ENCODE results near the gene PAOX.

PAOX gene

GRCh38 chr10:133350283-133350949 lies 28.6 kb upstream of the PAOX start:
- no peak for DNase-seq

- no peak for DNase-seq
Observed at GRCh38 chr10:133350950-133351329, 28.1 kb upstream of the PAOX start.

GRCh38 chr10:133351408-133352318 lies 27.4 kb upstream of the PAOX start:
- no peak for DNase-seq

GRCh38 chr10:133353202-133353959 lies 25.7 kb upstream of the PAOX start:
- DNase-seq: no peak

GRCh38 chr10:133353988-133354605 lies 25.0 kb upstream of the PAOX start:
- DNase-seq: no peak

GRCh38 chr10:133354672-133355240 lies 24.3 kb upstream of the PAOX start:
- no peak for DNase-seq

GRCh38 chr10:133355266-133355665 lies 23.8 kb upstream of the PAOX start:
- DNase-seq: no peak

- DNase-seq: no peak
Observed at GRCh38 chr10:133355991-133356390, 23.1 kb upstream of the PAOX start.

GRCh38 chr10:133356549-133357284 lies 22.3 kb upstream of the PAOX start:
- no peak for DNase-seq

- no peak for DNase-seq
Observed at GRCh38 chr10:133357285-133358161, 21.5 kb upstream of the PAOX start, which contains the start of gene FUOM. TSS of gene FUOM (minus strand) at chr10:133358019. CDS start at chr10:133358007, 12 bp downstream.

- no peak for DNase-seq
Observed at GRCh38 chr10:133358162-133358924, 20.7 kb upstream of the PAOX start.

- DNase-seq: no peak
Observed at GRCh38 chr10:133358925-133359310, 20.1 kb upstream of the PAOX start.

GRCh38 chr10:133359554-133359971 lies 19.5 kb upstream of the PAOX start:
- no peak for DNase-seq

- no peak for DNase-seq
Observed at GRCh38 chr10:133359972-133360610, 19.0 kb upstream of the PAOX start.

GRCh38 chr10:133361227-133361626 lies 17.8 kb upstream of the PAOX start:
- no peak for DNase-seq

- no peak for DNase-seq
Observed at GRCh38 chr10:133361773-133362441, 17.2 kb upstream of the PAOX start.

- no peak for DNase-seq
Observed at GRCh38 chr10:133362846-133363245, 16.2 kb upstream of the PAOX start.

GRCh38 chr10:133364645-133365431 lies 14.2 kb upstream of the PAOX start:
- no peak for DNase-seq
